ENCODE results near the gene SLC12A5. TPM values are rescaled to one million over a fixed set of nuclear protein-coding genes. Genes with fewer than 3 reads are reported as not detected.

SLC12A5 gene
- total and polyA plus RNA-seq, 9 of the 15 experiments (the other 6 are each of a cell fraction or from before 2014, with no cell fraction given), result 0.36 to 7.5 (median 2.1) TPM

GRCh38 chr20:46013829-46014516 is 15.0 kb upstream of the SLC12A5 start (continued):
- TF ChIP-seq E2F1 (CRISPR knock-in tag; IDR thresholded peaks at IDR 0.05) (no peak), KDM5B (IDR thresholded peaks at IDR 0.05; ENCODE audit: insufficient replicate concordance, low read depth, low read length) (no peak), RBFOX2 (IDR thresholded peaks at IDR 0.05; ENCODE audit: low read depth, low read length) (peak; percentile 37; the same call in 1 of the 2 replicates), SETDB1 (IDR thresholded peaks at IDR 0.05; ENCODE audit: low read length) (no peak), SIN3B (IDR thresholded peaks at IDR 0.05; ENCODE audit: low read depth) (no peak; the same call in 1 of the 2 replicates), RERE (CRISPR knock-in tag; IDR thresholded peaks at IDR 0.05; ENCODE audit: borderline replicate concordance) (no peak), KDM2B (CRISPR knock-in tag; IDR thresholded peaks at IDR 0.05) (no peak), SMARCA5 (IDR thresholded peaks at IDR 0.05) (0 out of 2 replicates have a peak, but pooled peaks have one; percentile 50), POLR2B (IDR thresholded peaks at IDR 0.05; ENCODE audit: low read depth, partially characterized antibody) (no peak), HNRNPK (IDR thresholded peaks at IDR 0.05; ENCODE audit: low read depth, low read length, poor library complexity, severe bottlenecking) (no peak), CLOCK (CRISPR knock-in tag; IDR thresholded peaks at IDR 0.05; ENCODE audit: borderline replicate concordance) (no peak)

Measured in K562 (cell line).